Prostate gland (tissue), 2 donors: ENCODE data around the gene SDC1.
"Not testable (repeated sequence)": the region's sequence is repeated elsewhere in the genome, so short reads cannot be mapped to it uniquely, and the experiment has no call there.

Experiments used
- CTCF ChIP-seq, 4 experiments: fragments of 200-600 bp in 2 of 4; fragments of 450-650 bp in 2 of 4; sonication (generic) in 2 of 4; IDR thresholded peaks; 1 replicate in 3 of 4; 2 replicates in 1 of 4; pipeline ENCODE4 v1.5.1; 2016 to 2019; ENCODE audit warnings: antibody characterized with exemption in 4 of 4, mild to moderate bottlenecking in 2 of 4, moderate library complexity in 2 of 4
- POLR2A ChIP-seq: fragments of 450-650 bp; IDR thresholded peaks from one replicate; pipeline ENCODE4 v1.6.1; 2016; ENCODE audit warnings: antibody characterized with exemption, mild to moderate bottlenecking

GRCh38 chr2:20268317-20268716 lies 43.4 kb upstream of the SDC1 start:
- TF ChIP-seq POLR2A; CTCF (IDR thresholded peaks at IDR 0.05): not testable (repeated sequence)
